GM20431 (cell line): ENCODE data around the gene C19orf85.

Experiments used
- in situ Hi-C: fragments of 300-500 bp; cut with MseI, MboI; formaldehyde crosslinking; loops from one replicate; pipeline ENCODE4 v1.15.0; 2020; ENCODE audit warnings: low sequenced_read_pairs; ENCODE audit not compliant: unreplicated experiment

The C19orf85 gene

DNA sequence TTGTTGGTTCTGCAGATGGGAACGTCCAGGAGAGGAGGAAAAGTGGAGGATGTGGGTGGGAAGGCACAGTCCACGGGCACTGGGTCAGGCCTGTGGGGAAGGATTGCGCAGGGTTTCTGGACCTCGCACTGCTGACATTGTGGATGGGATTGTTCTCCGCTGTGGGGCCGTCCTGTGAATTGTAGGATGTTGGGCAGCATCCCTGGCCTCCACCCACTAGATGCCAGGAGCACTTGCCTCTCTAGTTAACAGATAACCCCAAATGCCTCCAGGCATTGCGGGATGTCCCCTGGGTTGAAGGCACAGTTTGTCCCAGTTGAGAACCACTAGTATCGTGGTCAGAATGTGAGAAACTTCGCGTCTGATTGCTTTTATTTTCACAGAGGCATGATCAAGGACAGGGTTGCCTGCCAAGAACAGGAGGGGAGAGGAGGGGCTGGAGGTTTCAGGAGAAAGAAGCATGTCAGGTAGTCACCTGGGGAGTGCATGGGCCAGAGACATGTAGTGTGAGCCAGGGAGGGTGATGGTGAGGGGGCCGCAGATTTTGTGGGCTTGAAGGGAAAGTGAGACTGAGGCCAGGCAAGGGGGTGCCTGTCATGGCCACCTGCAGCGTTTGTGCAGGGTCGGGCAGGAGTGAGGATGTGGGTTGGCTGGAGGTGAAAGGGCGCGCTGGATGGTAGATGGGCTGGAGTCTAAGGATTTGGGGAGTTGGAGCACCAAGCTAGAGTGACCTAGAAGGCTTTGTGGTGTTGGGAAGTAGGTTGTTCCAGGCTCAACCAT is 15.1 kb upstream of the C19orf85 start:
- in situ Hi-C loops: no loop called here

DNA sequence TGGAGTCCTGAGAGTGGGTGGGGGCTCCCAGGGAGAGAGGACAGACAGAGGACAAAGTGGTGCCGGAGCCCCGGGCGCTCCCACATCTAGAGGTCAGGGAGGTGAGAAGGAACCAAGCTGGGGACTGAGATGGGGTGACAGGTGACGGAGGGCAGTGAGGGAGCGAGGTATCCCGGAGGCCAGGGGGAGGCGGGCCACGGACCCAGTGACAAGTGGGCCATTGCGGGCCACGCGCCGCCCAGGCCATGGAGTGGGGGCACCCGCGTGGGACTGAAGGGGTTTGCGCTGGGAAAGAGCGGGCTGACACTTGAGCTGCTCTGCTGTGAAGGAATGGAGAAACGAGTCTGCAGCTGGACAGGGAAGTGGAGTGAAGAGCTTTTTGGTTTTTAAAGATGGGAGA is 14.5 kb upstream of the C19orf85 start:
- in situ Hi-C loops: no loop called here

DNA sequence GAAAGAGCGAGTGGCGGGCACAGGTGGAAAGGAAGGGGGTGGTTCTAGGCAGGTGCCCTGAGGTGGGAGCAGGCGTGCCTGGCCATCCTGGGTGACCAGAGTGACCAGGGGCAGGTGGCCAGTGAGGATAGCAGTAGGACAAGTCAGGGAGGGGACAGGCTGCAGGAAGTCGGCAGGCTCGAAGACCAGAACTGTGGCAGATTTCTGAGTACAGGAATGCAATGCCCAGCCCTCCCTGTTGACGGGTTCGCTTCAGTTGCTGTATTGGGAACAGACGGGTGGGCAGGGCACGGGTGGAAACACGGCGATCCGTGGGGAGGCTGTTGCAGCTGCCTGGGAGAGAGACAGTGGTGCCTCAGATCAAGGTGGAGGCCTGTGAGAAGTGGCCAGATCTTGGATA is 13.8 kb upstream of the C19orf85 start:
- in situ Hi-C loops: no loop called here

DNA sequence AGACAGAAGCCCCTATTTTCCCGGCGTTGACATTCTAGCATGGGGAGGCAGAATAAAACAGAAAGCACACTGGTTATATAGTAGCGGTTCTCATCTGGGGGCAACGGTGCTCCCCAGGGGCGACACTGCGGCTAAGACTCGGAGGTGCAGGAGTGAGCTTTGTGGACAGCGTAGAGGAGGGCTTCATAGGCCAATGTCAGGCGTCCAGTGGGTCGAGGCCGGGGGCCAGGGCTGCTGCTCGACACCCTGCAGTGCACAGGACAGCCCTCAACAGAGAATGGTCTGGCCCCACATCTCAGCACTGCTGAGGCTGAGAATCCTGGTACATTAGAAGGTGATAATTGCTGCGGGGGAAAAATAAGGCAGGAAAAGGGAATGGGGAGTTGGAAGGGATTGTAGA is 13.4 kb upstream of the C19orf85 start:
- in situ Hi-C loops: no loop called here

DNA sequence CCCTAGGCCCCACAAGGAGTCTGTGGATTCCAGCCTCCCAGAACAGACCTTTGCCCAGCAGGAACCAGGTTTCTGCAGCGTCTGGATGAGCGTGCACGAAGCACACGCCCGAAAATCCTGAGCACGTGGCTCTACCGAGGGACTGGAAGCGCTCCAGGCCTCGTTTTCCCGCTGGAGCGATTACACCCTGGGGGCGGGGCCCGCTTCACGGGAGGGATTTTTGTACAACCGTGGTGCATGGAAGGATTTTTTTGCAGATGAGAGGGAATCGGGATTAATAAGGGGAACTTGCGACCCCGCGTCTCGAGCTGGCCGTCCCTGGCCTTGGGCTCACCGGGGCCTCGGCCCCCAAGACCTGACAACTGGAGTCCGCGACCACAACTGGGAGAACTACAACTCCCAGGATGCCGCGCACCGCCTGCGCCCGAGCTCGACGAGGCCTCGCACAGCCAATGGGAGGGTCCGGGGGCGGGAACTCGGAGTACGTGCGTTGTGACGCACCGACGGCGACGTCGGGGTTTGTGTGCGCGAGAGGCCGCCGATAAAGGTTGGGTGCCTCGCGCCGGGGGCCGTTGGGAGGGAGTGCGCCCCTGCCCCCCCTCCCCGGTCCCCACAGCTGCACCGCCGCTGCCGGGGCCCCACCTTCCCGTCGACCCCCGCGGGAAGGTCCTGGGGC is 11.7 kb upstream of the C19orf85 start, which contains the start of gene ZNF628:
Gene ZNF628 (plus strand): TSS at position 518 of the 676 bp plus-strand sequence. CDS start 3,294 bp downstream, outside the sequence.
- in situ Hi-C loops: no loop called here

DNA sequence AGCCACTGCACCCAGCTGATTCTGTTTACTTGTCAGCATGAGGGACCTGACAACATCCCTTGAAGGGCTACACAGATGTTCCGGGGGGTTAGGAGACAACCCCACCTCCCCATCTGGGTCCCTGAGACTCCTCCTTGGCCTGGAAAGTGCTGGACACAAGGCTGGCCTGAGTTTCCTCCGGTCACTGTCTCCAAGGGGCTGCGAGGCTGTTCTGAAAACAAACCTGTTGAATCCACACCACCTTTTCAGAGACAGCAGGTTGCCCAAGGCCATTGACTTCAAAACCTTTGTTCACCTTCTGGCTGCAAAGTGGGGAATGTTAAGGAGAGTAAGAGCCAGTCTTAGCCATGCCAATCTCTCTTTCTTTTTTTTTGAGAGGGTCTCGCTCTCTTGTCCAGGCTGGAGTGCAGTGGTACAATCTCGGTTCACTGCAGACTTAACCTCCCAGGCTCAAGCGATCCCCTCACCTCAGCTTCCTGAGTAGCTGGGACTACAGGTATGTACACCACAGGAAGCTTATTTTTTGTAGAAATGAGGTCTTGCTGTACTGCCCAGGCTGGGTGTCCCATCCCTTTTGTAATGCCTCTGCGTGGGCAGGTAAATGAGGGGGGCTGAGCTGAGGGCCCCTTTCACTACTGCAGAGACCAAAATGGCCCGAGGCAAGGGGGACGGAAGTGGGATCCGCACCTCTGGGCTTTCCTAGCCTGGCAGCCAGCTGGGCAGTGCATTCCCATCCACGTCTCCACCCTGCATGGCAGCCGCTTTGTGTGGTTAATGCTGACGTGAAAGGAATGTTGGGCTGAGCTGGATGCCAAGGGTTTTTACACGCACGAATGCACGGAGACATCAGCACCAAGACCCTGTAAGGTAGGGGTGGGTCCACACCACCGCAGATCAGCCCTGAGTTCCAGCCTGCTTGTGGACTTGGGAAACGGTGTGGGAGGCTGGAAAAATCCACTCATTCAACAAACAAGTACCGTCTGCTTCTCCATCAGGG is 10.0 kb upstream of the C19orf85 start:
- in situ Hi-C loops: no loop called here

DNA sequence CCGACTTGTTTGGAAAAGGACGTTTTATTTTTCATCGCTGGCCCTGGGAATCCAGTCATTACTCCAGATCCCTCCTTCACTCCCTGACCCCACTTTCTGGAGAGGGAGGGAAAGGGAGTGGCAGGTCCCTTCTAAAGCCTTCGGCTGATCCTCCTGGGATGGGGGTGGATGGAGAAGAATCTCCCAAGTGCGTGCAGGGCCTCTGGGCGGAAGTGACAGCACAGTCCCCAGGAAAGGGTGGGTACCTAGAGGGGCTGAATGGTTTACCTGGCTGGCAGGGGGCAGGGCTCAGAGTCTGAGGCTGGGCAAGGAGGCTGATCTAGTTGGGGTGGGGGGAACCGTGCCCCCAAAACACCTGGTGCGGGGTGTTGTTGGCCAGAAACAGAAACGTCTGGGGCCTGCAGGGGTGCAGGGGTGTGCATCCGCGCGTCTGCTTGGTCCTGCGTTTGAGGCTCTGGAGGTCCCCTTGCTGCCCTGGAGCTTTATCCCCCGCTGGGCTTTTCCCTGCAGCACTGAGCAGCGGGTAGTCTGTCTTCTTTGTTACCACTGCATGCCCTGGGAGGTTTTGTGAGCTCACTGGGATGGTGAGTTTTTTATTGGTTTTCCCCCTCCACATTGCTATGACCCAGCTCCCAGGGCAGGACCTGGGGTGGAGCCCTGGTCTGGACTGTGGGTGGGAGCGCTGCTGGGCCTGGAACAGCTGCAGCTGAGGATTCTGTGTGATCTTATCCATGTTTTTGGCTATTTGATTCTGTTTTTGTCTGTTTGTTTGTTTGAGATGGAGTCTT is 8.9 kb upstream of the C19orf85 start:
- in situ Hi-C loops: no loop called here

DNA sequence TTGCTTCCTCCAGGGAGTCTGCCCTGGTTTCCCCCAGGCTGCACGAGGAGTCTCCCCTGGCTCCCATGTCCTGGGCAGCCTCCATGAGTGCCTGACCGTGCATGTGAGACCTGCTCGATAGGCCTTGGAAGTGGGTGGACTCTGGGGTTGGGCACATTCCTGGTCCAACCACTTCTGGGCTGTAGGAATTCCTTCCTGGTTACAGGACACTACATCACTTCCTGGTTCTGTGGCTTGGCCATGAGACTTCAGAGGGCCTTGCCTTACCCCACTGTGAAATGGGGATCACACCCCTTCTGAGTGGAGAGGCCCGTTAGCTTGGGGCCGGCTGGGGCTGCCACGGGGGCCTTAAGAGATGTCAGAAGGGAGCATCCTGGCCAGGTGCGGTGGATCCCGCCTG is 7.9 kb upstream of the C19orf85 start:
- in situ Hi-C loops: no loop called here

DNA sequence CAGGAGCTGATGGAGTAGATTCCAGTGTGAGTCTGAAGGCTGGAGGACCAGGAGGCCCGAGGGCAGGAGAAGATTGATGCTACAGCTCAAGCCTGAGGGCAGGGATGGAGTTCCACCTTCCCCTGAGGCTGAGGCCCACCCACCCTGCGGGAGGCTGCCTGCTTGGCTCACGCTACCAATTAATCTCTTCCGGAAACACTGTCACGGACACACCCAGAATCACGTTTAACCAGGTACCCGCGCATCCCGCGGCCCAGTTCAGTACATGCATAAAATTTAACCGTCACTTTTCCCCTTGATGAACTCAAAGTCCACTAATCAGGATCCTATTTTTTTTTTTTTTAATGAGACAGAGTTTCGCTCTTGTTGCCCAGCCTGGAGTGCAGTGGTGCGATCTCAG is 6.7 kb upstream of the C19orf85 start:
- in situ Hi-C loops: no loop called here

DNA sequence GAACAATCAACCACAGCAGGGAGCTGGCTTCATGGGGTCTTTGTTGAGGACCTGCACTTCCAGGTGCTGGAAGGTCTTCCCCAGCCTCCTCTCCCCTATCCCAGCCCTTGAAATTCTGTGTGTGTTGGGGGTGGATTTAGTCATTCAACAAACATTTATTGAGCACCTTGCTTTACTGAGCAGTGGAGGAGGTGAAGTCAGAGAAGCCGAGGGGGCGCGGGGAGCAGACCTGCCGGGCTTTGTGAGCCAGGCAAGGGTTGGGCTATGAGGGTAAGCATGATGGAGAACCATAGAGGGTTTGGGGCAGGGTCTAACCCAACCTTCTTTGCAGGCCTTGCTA is 3.5 kb upstream of the C19orf85 start:
- in situ Hi-C loops: no loop called here

DNA sequence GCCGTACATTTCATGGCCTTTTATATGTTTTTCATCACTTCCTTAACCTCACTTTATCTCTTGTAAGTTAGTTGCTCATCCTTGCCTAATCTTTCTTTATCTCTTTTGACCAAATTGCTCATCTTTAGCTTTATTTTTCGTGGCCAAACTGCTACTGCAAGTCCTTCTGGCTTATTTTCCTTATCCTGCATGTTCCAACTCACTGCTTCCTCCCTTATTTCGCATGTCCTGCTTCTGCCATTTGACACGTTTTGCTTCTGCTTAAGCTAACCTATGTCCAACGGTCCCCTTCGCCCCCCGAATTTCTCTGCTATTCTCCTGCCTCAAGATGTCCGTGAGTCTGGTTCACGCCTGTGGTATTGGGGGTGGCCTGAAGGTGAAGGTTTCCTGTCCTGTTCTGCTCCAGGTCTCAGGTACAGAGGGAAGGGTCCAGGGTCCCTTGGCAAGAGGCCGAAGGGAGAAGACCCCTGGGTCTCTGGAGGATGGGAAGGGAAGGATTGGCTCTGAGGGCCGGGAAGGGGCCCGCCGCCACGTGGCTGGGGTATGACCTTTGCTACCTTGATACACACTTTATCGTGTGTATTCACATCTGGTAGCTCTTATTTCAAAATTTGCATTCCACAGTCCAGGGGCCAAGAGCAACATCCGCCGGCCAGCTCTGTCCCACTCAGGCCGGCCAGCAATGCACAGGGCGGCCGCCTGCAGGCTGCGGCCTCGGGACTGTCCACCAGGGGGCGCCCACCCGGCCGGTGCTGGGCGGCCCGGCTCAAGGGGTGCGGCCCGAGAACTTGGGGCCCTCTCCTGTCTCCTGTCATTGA is 2.9 kb upstream of the C19orf85 start:
- in situ Hi-C loops: no loop called here

DNA sequence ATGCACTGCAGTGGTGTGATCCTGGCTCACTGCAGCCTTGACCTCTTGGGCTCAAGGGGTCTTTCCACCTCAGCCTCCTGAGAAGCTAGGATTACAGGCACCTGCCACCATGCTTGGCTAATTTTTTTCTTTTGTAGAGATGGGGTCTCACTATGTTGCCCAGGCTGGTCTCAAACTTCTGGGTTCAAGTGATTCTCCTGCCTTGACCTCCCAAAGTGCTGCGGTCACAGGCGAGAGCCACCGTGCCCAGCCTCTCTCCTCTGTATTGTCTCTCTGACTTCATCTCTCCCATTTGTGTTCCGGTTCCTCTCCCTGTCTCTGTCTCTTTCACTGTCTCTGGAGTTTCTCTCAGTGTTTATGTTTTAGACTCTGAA is 1.7 kb upstream of the C19orf85 start:
- in situ Hi-C loops: no loop called here

DNA sequence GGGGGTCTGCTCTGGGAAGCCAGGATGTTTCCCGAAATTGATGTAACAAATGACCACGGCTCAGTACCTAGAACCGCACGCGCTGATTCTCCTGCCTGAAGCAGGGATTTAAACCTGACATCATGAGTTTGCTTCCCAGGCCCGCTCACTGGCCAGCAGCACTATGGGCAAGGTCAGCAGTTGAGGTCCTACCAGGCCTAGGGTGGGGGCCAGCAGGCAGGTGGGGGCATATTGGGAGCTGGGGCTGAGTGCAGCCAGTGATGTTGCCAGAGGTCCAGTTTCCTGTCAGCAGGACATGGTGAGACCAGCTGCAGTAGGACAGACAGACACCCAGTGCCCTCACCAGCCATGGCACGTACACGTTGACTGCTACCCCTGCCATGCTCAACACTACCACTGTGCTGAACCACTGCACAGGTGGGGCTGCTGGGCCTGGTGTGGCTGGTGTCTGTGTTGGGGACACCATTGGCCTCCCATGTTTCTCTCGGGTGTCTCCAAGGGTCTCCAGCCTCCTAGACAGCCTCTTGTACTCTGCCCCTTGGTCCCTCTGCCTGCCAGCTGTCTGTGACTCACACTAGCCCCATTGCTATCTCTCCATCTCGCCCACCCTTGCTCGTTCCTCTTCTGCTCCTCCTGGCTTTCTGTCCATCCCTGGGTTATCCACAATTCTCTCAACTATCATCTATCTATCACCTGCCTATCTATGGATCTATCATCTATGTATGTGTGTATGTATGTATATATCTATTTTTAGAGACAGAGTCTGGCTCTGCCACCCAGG is 1.1 kb upstream of the C19orf85 start:
- in situ Hi-C loops: no loop called here

DNA sequence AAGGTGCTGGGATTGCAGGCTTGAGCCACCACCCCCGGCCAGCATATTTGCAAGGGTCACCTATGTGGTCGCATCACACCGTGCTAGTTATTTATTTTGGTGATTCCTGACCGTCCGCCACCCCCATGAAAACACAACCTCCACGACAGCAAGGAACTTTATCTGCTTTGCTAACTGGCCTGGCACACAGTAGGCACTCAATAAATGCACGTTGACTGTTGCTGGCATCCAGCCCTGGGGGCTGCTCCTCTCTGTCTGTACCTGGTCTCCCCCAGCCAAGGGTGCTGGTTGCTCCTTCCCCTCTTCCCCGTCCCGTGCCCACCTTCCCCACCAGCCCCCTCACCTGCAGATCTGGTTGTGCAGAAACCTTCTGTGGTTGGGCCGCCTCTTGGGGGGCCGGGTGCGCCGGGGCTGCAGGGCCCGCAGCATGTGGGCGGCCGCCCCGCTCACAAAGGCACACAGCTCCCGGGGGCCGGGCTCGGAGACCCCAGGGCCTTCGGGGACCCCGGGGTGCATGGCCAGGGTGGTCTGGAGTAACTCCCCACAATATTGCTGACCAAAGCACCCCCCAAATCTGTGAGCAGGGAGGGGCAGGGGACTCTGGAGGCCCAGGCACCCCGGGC is 401 bp downstream of the C19orf85 start:
- in situ Hi-C loops: no loop called here

DNA sequence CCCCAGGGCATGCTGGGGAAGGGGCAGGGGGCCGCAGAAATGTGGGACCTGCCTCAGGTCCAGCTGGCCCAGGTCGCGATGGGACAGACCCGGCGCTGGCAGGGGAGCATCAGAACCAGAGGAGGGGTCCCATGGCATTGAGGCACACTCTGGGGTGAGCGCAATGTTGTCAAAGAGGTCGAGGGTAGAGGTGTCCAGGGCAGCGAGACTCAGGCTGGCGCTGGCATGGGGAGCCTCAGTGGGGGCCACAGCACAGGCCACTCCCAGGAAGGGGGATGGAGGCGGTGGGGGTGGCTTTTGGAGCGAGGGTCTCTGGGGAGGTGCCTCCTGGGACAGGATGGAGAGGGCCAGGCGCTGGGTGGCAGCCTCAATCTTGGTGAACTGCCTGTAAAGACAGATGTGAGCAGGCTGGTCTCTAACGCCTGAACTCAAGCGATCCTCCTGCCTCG is 944 bp downstream of the C19orf85 start:
- in situ Hi-C loops: no loop called here

DNA sequence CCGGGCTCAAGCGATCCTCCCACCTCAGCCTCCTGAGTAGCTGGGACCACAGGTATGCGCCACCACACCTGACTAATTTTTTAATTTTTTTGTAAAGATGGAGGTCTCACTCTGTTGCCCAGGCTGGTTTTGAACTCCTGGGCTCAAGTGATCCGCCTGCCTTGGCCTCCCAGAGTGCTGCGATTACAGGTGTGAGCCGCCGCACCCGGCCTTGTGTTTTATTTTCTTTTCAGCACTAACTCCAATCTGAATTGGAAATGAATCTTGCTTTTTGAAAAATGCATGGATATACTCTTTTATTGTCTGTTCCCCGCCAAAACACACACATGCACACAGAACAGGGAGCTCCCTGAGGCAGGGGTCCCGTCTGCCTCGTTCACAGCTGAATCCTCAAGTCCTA is 1.8 kb downstream of the C19orf85 start:
- in situ Hi-C loops: no loop called here

DNA sequence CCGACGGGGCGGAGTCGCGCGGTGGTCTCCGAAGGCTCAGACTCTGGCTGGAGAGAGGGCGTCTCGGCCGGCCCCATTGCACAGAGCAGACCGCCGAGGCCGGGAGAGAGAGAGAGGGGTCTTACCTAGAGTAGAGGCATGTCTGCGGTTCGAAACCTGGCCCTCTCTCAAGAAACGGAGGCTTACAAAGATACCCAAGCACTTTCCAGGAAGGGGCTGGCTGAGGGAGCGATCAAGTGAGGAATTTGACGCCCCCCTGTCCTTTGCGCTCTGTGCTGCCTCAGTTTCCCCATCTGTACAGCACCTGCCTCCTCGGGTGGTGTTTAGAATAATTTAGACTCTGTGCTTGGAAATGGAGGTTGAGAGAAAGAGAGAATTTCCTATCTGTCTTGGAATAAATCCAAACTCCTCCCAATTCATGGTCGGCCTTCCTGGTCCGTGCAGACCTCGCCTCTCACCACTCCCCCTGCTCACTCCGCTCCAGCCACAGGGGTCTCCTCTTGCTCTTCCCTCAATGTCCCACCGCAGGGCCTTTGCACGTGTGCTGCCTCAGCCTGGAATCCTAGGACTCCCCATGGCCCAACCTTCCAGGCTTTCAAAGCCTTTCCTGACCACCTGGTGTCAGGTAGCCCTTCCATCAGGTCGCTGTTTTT is 2.5 kb downstream of the C19orf85 start:
- in situ Hi-C loops: no loop called here
